GM03348 (cell line): ENCODE measurements around the gene ADAMTS15.
A peak's percentile ranks its signal among the peaks of the same experiment; 100 is the strongest.

ENCODE experiments used
- DNase-seq: peaks from one replicate; pipeline ENCODE4 v3.0.0; 2012; ENCODE audit warnings: low spot score

ADAMTS15 gene

GRCh38 chr11:130448416-130449309 lies at the start of gene ADAMTS15:
Gene ADAMTS15 (plus strand): TSS chr11:130448645. CDS start chr11:130448974, 329 bp downstream.
- DNase-seq: peak; percentile 88

- DNase-seq: no peak
Measured at GRCh38 chr11:130399196-130399595, 49.2 kb upstream of the ADAMTS15 start.

- DNase-seq: peak; percentile 84
Measured at GRCh38 chr11:130400781-130401483, 47.5 kb upstream of the ADAMTS15 start.

GRCh38 chr11:130402570-130402969 lies 45.9 kb upstream of the ADAMTS15 start:
- no peak for DNase-seq

GRCh38 chr11:130403271-130403804 lies 45.1 kb upstream of the ADAMTS15 start:
- peak; percentile 89 for DNase-seq

- no peak for DNase-seq
Measured at GRCh38 chr11:130403967-130404366, 44.5 kb upstream of the ADAMTS15 start.

- no peak for DNase-seq
Measured at GRCh38 chr11:130404727-130405126, 43.7 kb upstream of the ADAMTS15 start.

- no peak for DNase-seq
Measured at GRCh38 chr11:130405428-130405827, 43.0 kb upstream of the ADAMTS15 start.

GRCh38 chr11:130407978-130408377 lies 40.5 kb upstream of the ADAMTS15 start:
- peak; percentile 87 for DNase-seq

GRCh38 chr11:130408401-130408890 lies 40.0 kb upstream of the ADAMTS15 start:
- no peak for DNase-seq

- no peak for DNase-seq
Measured at GRCh38 chr11:130408901-130409300, 39.5 kb upstream of the ADAMTS15 start.

- DNase-seq: no peak
Measured at GRCh38 chr11:130409594-130410388, 38.7 kb upstream of the ADAMTS15 start.

- DNase-seq: no peak
Measured at GRCh38 chr11:130411223-130411622, 37.2 kb upstream of the ADAMTS15 start.

- peak; percentile 90 for DNase-seq
Measured at GRCh38 chr11:130413405-130414106, 34.9 kb upstream of the ADAMTS15 start.

- no peak for DNase-seq
Measured at GRCh38 chr11:130414107-130415080, 34.1 kb upstream of the ADAMTS15 start.

- no peak for DNase-seq
Measured at GRCh38 chr11:130415731-130416529, 32.5 kb upstream of the ADAMTS15 start.

- DNase-seq: no peak
Measured at GRCh38 chr11:130416530-130416882, 31.9 kb upstream of the ADAMTS15 start.

GRCh38 chr11:130416906-130417305 lies 31.5 kb upstream of the ADAMTS15 start:
- no peak for DNase-seq

- no peak for DNase-seq
Measured at GRCh38 chr11:130418210-130418609, 30.2 kb upstream of the ADAMTS15 start.
